GF-D8 (cell line): ENCODE data around the gene HILPDA.
"Not testable (repeated sequence)": the region's sequence is repeated elsewhere in the genome, so short reads cannot be mapped to it uniquely, and the experiment has no call there.

ENCODE experiments used
- DNase-seq: peaks from one replicate; lab custom pipeline; 2025; lab: John Stamatoyannopoulos, UW

Gene HILPDA

GRCh38 chr7:128463345-128463744 is 7.7 kb downstream of the HILPDA start:
- not testable (repeated sequence) for DNase-seq

- DNase-seq: not testable (repeated sequence)
Measured at GRCh38 chr7:128463933-128464332, 8.3 kb downstream of the HILPDA start.

DNA sequence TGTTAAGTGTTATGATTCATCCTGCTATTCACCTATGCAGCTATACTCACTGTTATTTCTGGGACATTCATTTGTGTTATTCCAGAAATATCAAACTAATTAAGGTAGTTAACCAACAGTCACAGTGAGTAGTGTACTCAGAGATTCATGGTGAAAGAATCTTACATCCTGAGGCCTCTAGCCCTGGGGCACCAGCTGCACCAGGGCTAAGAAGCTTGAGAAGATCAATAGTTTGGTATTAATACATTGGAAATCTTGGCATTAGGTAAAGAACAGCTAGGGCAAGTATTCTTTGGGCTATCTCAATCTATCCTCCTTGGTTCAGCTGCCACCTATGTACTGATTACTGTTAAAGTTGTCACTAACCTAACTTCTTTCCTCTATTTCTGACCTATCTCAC is 11.2 kb downstream of the HILPDA start:
- not testable (repeated sequence) for DNase-seq

GRCh38 chr7:128476402-128477335 is 21.0 kb downstream of the HILPDA start, which contains the start of gene METTL2B:
Gene METTL2B, plus strand, starts transcription at chr7:128476748. Its CDS starts 18 bp downstream, at chr7:128476766.
- DNase-seq: peak; percentile 86

DNA sequence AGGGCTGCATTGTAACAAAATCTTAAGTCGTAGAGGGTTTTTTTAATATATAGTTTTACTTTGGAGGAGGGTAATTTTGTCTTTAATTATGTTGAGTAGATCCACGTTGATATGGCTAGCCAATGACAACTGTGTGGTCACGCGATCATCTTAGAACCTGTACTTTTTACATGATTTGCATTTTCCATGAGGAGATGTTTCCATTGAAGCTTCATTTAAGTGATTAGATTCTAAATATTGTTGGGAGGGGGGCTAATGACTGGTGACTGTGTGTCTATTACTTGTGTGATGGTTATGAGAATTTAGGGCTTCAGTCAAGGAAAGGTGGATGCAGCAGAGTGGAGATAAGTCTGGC is 21.6 kb downstream of the HILPDA start:
- not testable (repeated sequence) for DNase-seq

- DNase-seq: not testable (repeated sequence)
Measured at GRCh38 chr7:128479082-128479481, 23.4 kb downstream of the HILPDA start.

DNA sequence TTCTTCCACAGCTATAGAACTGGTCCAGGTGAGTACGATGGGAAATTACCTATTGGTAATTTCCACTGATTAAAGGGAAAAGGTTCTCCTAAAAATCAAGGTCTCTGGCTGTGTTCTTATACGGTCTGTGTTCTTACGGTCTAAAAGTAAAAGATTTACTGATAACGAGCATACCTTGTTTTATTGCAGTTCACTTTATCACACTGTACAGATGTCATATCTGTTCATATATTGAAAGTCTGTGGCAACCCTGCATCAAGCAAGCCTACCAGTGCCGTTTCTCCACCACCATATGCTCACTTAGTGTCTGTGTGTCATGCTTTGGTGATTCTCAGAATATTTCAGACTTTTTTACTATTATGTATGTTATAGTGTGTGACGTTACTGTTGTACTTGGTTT is 32.5 kb downstream of the HILPDA start:
- not testable (repeated sequence) for DNase-seq

DNA sequence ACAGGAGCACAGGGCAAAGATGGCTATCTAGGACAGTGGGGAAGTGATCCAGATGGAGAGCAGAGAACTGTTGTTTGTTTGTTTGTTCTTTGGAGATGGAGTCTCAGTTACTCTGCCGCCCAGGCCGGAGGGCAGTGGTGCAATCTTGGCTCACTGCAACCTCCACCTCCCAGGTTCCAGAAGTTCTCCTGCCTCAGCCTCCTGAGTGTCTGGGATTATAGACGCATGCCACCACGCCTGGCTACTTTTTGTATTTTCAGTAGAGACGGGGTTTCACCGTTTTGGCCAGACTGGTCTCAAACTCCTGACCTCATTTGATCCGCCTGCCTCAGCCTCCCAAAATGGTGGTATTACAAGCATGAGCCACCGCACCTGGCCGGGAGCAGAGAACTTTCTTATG is 41.7 kb downstream of the HILPDA start:
- DNase-seq: no peak

DNA sequence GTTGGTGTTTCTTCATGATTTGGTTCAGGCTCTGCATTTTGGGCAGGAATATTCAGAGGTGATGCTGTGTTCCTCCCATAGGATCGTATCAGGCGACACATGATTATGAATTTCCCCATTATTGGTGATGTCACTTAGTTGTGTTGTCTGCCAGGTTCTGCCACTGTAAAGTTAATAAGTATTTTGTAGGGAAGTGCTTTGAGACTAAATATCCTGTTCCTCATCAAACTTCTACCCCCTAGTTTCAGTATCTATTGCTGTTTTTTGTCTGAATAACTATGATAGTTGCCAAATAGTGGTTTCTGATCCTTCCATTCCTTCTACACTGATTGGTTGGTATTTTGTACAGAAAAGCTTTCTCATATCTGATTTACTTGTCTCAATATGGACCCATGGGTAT is 49.7 kb downstream of the HILPDA start:
- not testable (repeated sequence) for DNase-seq

GRCh38 chr7:128506819-128507218 is 51.1 kb downstream of the HILPDA start:
- not testable (repeated sequence) for DNase-seq

- DNase-seq: not testable (repeated sequence)
Measured at GRCh38 chr7:128507321-128507993, 51.8 kb downstream of the HILPDA start.
